Activated B cell treated with CpG ODN at 0.5 μM for 24 hours (primary cell): Measurements from ENCODE around the gene BHLHA9. TPM values are rescaled to one million over a fixed set of nuclear protein-coding genes. Genes with fewer than 3 reads are reported as not detected.

Experiments used
- ATAC-seq: fragments of 200-7000 bp; cut with Tn5 transposase; one replicate; pipeline ENCODE4 v1.10.0; 2021; ENCODE audit warnings: low read depth, mild to moderate bottlenecking, moderate library complexity
- CTCF ChIA-PET: fragments of 350-600 bp; sonication (Branson Sonifier 250); formaldehyde crosslinking; loops from one replicate; lab custom pipeline; 2021; ENCODE audit warnings: antibody characterized with exemption; lab: Charles Lee
- POLR2A ChIA-PET: fragments of 350-600 bp; sonication (Branson Sonifier 250); formaldehyde crosslinking; loops from one replicate; lab custom pipeline; 2021; ENCODE audit warnings: antibody characterized with exemption; lab: Charles Lee
- DNase-seq: peaks from one replicate; pipeline ENCODE4 v3.0.0; 2022
- H3K27ac Mint-ChIP-seq: one replicate; pipeline ENCODE4 v1.8.0; 2020; ENCODE audit warnings: mixed read lengths
- H3K27me3 Mint-ChIP-seq: one replicate; pipeline ENCODE4 v1.8.0; 2021; ENCODE audit warnings: mixed read lengths
- H3K36me3 Mint-ChIP-seq: one replicate; pipeline ENCODE4 v1.8.0; 2021; ENCODE audit warnings: low read depth, mixed read lengths
- H3K4me1 Mint-ChIP-seq: one replicate; pipeline ENCODE4 v1.8.0; 2021; ENCODE audit warnings: mixed read lengths
- H3K4me3 Mint-ChIP-seq: one replicate; pipeline ENCODE4 v1.8.0; 2020; ENCODE audit warnings: mild to moderate bottlenecking, mixed read lengths
- H3K9me3 Mint-ChIP-seq: one replicate; pipeline ENCODE4 v1.8.0; 2020; ENCODE audit warnings: mixed read lengths
- CTCF ChIP-seq: fragments of 200-600 bp; IDR thresholded peaks from one replicate; pipeline ENCODE4 v1.8.0; 2022; ENCODE audit warnings: antibody characterized with exemption, mild to moderate bottlenecking
- intact Hi-C: fragments of 100-400 bp; cut with micrococcal nuclease; formaldehyde crosslinking; loops from one replicate; pipeline ENCODE4 v1.15.1; 2024
- total RNA-seq: library from RNA; stranded (reverse); gene quantifications from 2 replicates; pipeline ENCODE4 v1.2.3, GENCODE V29; 2022

The BHLHA9 gene
- total RNA-seq, 1 donor from 2014 or later = not detected

- intact Hi-C loops = no loop called here
- H3K9me3 Mint-ChIP-seq = no peaks in the 10 kb centered on the region
- no peaks in the 10 kb centered on the region for H3K36me3 Mint-ChIP-seq
- DNase-seq = no peak
- H3K27ac Mint-ChIP-seq = no peak overlapping the region
- H3K27me3 Mint-ChIP-seq = peaks cover 8% of the 10 kb centered on the region
- TF ChIP-seq CTCF = no peak
- ChIA-PET POLR2A (interaction anchor here (0.7 kb wide), 2 partner anchors 81 to 757 kb away, joined by 3 to 5 read pairs; no protein-coding TSS in a partner anchor), CTCF (no interaction called here)
- ATAC-seq = peak; percentile 57
- H3K4me3 Mint-ChIP-seq = no peak overlapping the region
- H3K4me1 Mint-ChIP-seq = peaks cover 15% of the 10 kb centered on the region
Measured at GRCh38 chr17:1273492-1274244, 3.4 kb downstream of the BHLHA9 start.

GRCh38 chr17:1274245-1274608 lies 4.0 kb downstream of the BHLHA9 start:
- no peak overlapping the region for H3K4me3 Mint-ChIP-seq
- H3K36me3 Mint-ChIP-seq = no peaks in the 10 kb centered on the region
- POLR2A ChIA-PET = no interaction called here
- DNase-seq (no peak), ATAC-seq (no peak)
- CTCF ChIA-PET = no interaction called here
- H3K27ac Mint-ChIP-seq = no peak overlapping the region
- peaks cover 12% of the 10 kb centered on the region for H3K4me1 Mint-ChIP-seq
- peaks cover 8% of the 10 kb centered on the region for H3K27me3 Mint-ChIP-seq
- intact Hi-C loops = no loop called here
- no peaks in the 10 kb centered on the region for H3K9me3 Mint-ChIP-seq
- TF ChIP-seq CTCF = no peak

- no peak for DNase-seq
Measured at GRCh38 chr17:1275205-1275961, 5.1 kb downstream of the BHLHA9 start.

GRCh38 chr17:1275962-1276736 lies 5.9 kb downstream of the BHLHA9 start:
- intact Hi-C loops = loop anchor here (1.0 to 2.0 kb wide), 4 partner anchors 56 to 373 kb away; partner anchors contain the start of genes INPP5K and RILP
- TF ChIP-seq CTCF = peak; percentile 16
- DNase-seq (peak; percentile 65), ATAC-seq (peak; percentile 87)
- ChIA-PET CTCF (no interaction called here), POLR2A (interaction anchor here (0.6 kb wide), 1 partner anchor 282 kb away, joined by 3 read pairs; no protein-coding TSS in a partner anchor)
- Mint-ChIP-seq H3K27ac (no peak overlapping the region), H3K36me3 (no peaks in the 10 kb centered on the region), H3K27me3 (peaks cover 8% of the 10 kb centered on the region), H3K9me3 (no peaks in the 10 kb centered on the region), H3K4me3 (peak overlapping the region; percentile 65), H3K4me1 (peaks cover 12% of the 10 kb centered on the region)

More at GRCh38 chr17:1275205-1275961, 5.1 kb downstream of the BHLHA9 start:
- ATAC-seq = no peak
- Mint-ChIP-seq H3K27ac (no peak overlapping the region), H3K27me3 (peaks cover 8% of the 10 kb centered on the region), H3K4me3 (no peak overlapping the region), H3K9me3 (no peaks in the 10 kb centered on the region), H3K36me3 (no peaks in the 10 kb centered on the region), H3K4me1 (peaks cover 12% of the 10 kb centered on the region)
- intact Hi-C loops = no loop called here
- ChIA-PET CTCF (no interaction called here), POLR2A (interaction anchor here (0.6 kb wide), 1 partner anchor 903 kb away, joined by 3 read pairs; no protein-coding TSS in a partner anchor)
- TF ChIP-seq CTCF = no peak
